SH-SY5Y (cell line): ENCODE data around the gene RPL13.

ENCODE experiments used
- GATA2 ChIP-seq: IDR thresholded peaks from 2 replicates; pipeline ENCODE4 v1.6.1; 2011; ENCODE audit warnings: mild to moderate bottlenecking, low read depth, low read length
- GATA3 ChIP-seq: IDR thresholded peaks from 2 replicates; pipeline ENCODE4 v1.6.1; 2011; ENCODE audit warnings: low read depth, mild to moderate bottlenecking, low read length, moderate library complexity

- no peak for TF ChIP-seq GATA2
- no peak for TF ChIP-seq GATA3
Observed at GRCh38 chr16:89565256-89565505, 4.7 kb downstream of the RPL13 start.
